SH-SY5Y (cell line): Measurements from ENCODE around the gene ITPR2.

Experiments
- GATA2 ChIP-seq: IDR thresholded peaks from 2 replicates; pipeline ENCODE4 v1.6.1; 2011; ENCODE audit warnings: mild to moderate bottlenecking, low read depth, low read length
- GATA3 ChIP-seq: IDR thresholded peaks from 2 replicates; pipeline ENCODE4 v1.6.1; 2011; ENCODE audit warnings: low read depth, mild to moderate bottlenecking, low read length, moderate library complexity

DNA sequence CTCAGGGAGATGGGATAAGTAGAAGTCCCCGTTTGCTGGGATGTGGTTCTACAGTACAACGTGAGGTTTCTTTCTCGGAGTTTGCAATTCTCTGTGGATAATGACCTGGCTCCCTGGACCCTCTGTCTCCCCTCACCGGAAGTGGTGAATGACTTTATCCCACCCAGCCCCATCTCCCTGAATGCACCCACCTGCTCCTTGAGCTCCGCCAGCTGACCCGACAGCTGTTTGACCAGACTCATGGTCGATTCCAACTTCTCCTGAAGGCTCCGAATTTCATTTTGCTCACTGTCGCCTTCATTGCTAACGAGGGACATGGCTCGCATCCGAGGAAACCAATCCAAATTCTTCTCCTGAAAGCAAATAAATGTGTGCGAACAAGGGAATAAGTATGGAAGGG is 493.0 kb downstream of the ITPR2 start:
- no peak for TF ChIP-seq GATA2
- TF ChIP-seq GATA3, result no peak
